T follicular helper cell (primary cell): ENCODE measurements around the gene RNF181.
"Not testable (repeated sequence)": the region's sequence is repeated elsewhere in the genome, so short reads cannot be mapped to it uniquely, and the experiment has no call there.

Source experiments
- DNase-seq: peaks from one replicate; pipeline ENCODE4 v3.0.0-alpha.2; 2020; ENCODE audit warnings: low read depth

Gene RNF181

GRCh38 chr2:85596486-85597143 lies 1.1 kb downstream of the RNF181 start:
- DNase-seq, result no peak

GRCh38 chr2:85597241-85597640 lies 1.7 kb downstream of the RNF181 start:
- DNase-seq, result no peak

- no peak for DNase-seq
Measured at GRCh38 chr2:85598594-85599340, 3.2 kb downstream of the RNF181 start.

- DNase-seq, result no peak
Measured at GRCh38 chr2:85599468-85600234, 4.1 kb downstream of the RNF181 start.

GRCh38 chr2:85600235-85600575 lies 4.7 kb downstream of the RNF181 start:
- DNase-seq, result no peak

- no peak for DNase-seq
Measured at GRCh38 chr2:85600951-85601770, 5.6 kb downstream of the RNF181 start.

- DNase-seq, result no peak
Measured at GRCh38 chr2:85601771-85602475, 6.4 kb downstream of the RNF181 start.

- DNase-seq, result peak; percentile 69
Measured at GRCh38 chr2:85602476-85603234, 7.1 kb downstream of the RNF181 start, which contains the start of gene TMEM150A. Gene TMEM150A, minus strand, starts transcription at chr2:85602698. Its CDS starts 750 bp downstream, at chr2:85601948.

- DNase-seq, result not testable (repeated sequence)
Measured at GRCh38 chr2:85604133-85604444, 8.5 kb downstream of the RNF181 start.

GRCh38 chr2:85604568-85605339 lies 9.2 kb downstream of the RNF181 start:
- no peak for DNase-seq

- no peak for DNase-seq
Measured at GRCh38 chr2:85605406-85606115, 10.0 kb downstream of the RNF181 start.

GRCh38 chr2:85606116-85606455 lies 10.5 kb downstream of the RNF181 start:
- no peak for DNase-seq

GRCh38 chr2:85607268-85608215 lies 12.0 kb downstream of the RNF181 start:
- DNase-seq, result no peak

- DNase-seq, result no peak
Measured at GRCh38 chr2:85611217-85611704, 15.7 kb downstream of the RNF181 start.

- DNase-seq, result peak; percentile 67
Measured at GRCh38 chr2:85611705-85612587, 16.4 kb downstream of the RNF181 start, which contains the start of gene C2orf68. Gene C2orf68, minus strand, starts transcription at chr2:85612066. Its CDS starts 82 bp downstream, at chr2:85611984.

GRCh38 chr2:85613717-85614515 lies 18.4 kb downstream of the RNF181 start:
- DNase-seq, result no peak
